ENCODE results near the gene MYO5B.

The MYO5B gene

DNA sequence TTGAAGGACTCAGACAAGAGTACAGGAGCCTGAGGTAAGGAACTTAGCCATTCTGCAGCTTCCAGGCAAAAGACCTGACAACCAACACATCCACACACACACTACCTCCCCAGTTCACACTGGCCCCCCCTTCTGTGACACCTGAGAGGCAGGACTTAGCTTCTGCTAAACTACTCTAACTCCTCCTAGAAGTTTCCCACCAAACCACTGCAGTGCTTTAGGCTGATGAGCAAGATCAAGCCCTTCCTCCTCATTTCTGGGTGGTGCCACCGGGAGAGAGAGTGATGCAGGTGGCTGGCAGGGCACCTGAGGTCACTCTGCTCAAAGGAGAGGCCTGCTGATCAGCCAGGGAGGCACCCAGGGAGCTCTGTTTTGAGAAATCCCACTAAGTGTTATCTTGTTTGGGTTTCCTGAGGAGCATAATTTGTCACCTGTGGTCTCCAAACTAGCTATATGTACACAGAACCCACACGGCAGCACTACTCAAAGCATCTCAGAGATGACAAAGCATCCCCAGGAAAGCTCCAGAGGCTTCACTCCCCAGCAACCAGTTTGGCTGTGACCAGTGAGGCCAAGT lies 188.4 kb downstream of the MYO5B start:
- no peak for DNase-seq

DNA sequence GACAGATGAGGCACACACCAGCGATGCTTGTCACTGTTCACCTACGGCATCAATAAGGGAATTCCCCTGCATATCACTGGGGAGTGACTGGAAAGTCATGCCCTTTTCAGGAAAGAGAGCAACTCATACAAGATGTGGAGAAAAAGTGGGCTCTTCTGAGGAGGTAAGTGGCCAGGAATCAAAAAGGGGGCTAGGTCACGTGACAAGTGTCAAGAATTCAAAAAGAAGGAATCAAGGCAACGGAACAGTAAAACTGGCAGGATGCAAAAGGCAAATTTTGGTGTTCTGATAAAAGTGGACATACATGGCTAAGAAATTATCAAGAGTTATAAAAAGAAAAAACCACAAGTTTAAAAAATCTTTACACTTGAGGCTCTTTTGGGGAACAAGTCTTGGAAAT lies 190.9 kb downstream of the MYO5B start:
- no peak for DNase-seq

DNA sequence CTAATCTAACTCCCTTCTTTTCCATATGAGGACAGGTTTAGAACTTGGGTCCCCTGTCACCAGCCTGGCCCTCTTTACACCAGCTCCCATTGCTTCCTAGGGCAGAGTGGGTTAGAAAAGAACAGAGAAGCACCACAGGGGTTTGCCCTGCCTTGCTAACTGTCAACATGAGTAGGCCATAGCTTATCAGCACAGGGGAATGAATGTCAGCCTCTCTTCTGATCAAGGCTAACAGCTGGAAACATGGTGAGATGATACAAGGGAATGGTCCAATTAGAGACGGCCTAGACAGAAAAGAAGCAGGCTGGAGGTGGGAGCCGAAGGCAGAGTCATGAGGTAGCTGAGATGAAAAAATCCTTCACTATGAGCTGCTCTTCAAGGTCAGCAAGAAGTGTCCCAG lies 192.2 kb downstream of the MYO5B start:
- no peak for DNase-seq

DNA sequence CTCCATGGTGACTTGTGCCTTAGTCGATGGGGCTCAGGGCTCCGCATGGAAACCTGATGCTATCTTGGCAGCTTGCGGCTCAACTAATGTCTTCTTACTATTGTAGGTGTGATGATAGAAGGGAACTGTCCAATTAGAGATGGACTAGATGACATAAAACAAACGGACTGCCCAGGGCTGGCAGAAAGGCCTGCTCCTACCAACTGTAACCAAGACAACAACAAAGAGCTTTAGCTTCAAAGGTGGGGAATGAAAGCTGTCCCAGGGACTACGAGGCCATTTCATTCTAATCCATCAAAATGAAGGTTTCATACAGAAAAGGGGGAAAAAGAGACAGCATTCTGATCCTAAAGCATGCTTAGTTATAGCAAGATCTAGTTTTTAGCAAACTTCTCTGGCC lies 194.7 kb downstream of the MYO5B start:
- DNase-seq = no peak

DNA sequence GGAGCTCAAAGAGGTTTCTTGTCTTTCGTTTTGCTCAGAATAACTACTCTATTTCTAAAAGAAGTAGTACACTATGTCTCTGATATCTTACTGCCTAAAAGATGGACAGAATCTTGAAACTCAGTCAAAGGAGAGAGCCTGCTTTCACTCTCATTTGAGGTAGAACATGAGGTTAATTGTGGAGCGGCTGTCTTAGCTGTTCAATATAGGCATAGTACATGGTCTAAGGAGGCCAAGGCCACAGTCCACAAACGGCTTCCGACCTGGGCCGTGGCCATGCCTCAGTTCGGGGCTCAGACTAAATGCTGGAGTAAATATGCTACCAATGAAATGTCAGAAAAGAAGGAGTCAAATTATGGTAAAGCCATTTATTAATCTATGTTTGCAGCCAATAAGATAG lies 195.8 kb downstream of the MYO5B start:
- no peak for DNase-seq

DNA sequence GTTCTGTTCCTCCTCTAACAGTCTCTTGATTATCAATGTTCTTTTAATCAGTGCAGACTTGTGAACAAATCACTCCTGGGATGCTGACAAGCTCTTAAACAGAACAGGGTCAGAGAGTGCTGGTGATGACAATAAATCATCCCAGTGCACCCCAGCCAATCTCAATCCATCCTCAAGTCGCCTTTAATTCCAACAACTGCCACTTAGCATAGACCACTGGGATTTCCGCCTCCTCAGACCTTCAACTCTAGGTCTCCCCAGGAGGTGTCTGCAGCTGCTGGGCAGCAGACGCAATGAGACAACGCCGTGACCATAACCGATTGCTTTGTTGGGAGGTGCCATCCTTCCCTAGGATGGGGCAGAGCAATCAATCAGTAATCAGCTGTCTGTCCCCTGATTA lies 197.4 kb downstream of the MYO5B start:
- DNase-seq = no peak

DNA sequence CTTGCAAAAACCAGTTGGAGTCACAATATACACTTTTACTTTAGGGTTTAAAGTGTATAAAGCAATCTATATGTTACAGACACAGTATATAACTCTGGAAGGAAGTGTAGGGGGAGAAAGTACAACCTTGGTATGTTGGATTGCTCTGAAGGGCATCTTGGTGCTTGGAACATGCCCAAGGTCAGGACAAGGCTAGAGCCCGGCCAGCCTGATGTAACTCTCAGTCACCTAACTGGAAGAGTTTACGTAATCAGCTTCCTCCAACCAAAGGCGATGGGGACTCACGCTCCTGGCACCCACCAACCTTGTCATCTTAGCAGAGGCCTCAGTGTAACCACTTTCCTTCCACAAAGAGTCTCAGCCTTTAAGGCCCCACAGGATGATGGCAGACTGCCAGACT lies 200.5 kb downstream of the MYO5B start:
- DNase-seq = no peak

DNA sequence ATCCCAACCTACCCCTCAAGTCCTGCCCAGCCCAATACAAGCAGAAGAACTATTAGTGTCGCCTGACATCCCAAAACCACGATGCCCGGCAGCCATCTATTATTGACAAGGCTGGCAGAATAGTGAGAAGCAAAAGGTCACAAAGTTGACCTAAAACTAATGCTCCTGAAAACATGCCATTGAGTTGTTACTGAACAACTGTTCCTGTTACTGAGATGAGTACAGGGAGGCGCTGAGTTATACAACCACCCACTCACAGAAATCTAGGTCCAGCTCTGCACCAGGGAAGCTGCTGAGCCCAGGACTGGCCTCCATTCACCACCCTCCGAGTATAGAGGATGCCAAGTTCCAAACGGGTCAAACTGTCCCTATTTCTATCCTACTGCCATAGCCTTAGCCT lies 201.6 kb downstream of the MYO5B start:
- DNase-seq = no peak

DNA sequence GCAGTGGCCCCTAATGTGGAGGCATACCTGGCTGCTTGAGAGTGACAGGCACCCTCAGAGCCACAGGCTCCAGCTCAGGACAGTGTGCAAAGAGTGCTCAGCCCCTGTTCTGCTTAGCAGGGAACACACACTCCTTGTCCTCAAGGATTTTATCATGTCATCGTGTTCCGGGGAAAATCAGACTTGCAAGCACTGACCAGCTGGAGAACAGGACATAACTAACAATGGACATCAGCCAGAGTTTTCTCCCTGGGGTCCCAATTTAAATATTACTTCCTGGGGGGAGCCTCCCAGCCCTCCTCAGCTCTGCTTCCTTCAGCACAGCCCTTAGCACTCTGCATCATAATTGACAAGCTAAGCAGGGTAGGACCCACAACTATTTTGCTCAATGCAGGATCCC lies 206.2 kb downstream of the MYO5B start:
- no peak for DNase-seq

DNA sequence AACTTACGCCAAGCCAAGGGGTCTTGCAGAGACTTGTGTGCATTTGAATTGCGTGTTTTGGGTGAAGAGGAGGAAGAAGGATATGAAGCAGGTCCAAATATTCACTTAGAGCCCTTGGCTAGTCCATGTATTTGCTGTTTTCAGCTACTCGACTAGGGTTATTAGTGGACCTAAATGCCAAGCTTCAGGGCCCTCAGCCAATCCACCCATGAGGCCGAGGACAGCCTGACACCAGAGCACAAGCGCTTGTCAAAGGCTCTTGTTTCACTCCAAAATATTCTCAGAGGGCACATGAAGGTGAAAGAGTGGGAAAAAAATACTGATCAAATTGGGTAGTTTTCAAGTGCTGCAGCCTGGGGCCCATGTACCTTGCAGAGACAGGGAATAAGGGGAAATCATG lies 206.8 kb downstream of the MYO5B start:
- DNase-seq = no peak

DNA sequence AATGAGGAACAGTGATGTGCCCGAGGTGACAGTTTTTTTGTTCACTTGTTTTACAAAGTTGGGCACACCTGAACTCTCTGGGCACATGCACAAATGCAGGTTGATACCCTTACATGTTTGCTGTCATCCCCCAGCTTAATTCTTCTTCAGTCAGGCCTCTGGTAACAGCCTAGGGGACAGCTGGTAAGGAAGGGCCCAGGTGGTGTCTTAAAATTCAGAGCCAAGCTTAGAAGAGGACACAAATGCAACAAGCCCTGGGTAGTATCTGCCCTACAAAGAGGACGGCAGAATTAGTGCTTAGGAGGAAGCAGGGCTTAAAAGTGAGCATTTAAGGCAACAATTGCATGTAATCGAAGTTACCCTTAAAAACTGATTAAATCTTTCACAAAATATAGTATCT lies 209.7 kb downstream of the MYO5B start:
- DNase-seq = no peak

DNA sequence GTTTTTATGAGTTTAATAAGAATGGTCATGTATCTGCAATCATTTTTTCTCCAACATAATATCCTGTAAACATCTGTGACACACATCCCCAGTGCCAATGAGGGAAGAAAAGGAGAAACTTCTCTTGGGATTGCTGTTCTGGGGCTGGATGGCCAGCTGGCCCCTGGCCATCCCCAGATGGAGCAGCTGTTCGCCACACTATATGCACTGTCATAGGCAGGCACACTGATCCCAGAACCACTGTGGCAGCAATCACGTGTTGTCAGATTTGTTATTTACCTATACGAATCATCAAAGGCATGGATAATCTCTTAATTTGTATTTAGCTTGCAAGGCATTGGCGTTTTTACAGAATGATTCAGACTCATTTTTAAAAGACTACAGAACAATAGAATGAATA lies 214.1 kb downstream of the MYO5B start:
- DNase-seq = peak; percentile 59

DNA sequence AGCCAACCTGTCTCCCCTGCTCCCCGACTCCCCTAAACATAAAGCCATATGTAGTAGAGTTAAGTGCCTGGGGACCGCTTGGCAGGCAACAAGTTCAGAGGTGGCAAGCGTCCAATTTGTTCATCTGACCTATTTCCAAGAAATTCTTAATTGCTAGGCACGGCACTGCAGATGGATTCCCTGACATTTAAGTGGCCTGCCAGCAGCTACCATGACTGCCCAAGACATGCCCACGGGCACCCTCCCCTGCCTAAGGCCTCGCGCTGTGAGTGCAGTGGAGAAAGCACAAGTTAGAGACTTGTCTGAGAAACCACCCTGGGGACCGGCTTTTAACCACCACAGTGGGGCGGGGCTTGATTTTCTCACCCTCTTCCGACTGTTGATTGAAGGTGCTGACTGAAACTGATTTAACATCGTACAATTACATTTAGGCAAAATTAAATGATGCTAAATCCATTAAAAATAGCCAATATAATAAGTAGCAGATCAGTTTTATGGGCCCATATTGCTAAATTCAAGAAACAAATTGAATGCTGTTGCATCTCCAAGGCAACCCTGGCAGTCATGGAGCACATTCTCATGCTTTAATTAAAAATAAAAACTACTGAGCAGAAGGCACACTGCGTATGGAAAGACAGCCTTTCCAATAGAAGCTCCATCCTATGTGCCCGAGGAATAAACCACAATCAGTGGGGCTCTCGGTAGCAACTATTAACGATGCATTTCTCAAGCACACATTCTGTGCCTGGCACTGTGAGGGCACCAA lies 218.0 kb downstream of the MYO5B start:
- no peak for DNase-seq

DNA sequence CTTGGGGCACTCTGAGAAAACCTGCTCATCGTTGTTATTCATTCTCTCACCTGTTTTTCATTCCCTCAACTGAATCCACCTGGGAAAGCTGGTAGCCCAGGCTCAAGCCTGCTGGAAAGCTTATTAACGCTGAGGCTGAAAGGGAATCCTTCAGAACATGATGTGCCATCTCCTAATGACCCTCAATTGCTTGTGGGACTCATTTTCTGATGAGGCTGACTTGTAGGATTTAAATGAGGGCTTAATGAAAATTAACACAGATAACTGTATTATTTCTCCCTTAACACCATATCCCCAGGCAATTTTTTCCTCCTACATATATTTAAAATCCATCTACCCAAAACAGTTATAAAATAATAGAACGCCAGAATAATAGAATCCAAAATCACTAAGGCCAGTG lies 218.9 kb downstream of the MYO5B start:
- no peak for DNase-seq

DNA sequence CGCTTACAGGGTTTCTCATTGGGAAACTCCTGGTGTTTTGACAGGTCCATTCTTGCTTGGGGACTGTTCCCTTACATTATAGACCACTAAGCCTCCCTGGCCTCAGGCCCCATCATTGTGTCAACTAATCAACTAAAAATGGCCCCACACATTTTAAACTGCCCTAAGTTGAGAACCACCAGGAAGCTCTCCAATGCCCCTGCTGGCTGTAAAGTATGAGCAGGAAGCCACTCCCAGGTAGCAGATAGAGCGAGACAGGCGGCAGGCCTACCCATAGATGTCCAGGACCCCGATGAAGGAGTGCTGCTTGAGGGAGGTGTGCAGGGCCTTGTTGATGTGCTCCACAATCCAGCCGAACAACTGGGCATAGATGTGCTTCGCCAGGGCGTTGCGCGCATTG lies 220.9 kb downstream of the MYO5B start:
- no peak for DNase-seq

DNA sequence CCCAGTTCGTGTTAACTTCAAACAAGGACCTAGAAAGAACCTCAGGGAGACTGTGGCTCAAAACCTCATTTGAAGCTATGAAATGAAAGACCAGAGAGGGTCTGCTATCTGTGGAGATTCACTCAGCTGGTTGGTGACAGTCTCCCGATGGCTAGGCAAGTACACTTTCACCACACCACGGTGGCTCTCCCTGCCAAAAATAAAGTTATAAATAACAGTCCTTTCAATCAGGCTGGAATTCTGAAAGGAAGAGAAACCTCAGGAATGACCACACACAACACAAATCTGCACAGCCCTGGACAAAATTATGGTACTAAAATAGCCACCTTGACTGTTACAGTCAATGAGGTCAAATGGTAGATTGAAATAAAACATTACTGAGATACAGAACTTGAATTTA lies 221.4 kb downstream of the MYO5B start:
- DNase-seq = no peak

DNA sequence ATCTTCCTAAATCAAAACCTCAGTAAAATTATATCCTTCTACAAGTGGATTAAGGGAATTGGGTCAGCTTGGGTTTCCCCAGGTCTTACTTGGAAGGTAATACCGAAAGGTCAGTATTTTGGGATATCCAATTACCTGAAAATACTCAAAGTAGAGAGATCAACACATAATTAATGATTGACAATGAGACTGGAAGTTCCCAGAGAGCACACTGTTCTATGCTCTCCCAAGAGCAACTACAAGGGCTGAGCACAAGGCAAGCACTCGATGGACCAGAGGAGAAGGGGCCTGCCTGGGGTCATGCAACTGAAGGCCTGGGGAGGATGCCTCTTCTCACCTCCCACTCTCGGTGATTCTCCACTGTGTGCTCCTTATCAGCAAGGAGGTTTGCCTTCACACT lies 222.4 kb downstream of the MYO5B start:
- DNase-seq = no peak

DNA sequence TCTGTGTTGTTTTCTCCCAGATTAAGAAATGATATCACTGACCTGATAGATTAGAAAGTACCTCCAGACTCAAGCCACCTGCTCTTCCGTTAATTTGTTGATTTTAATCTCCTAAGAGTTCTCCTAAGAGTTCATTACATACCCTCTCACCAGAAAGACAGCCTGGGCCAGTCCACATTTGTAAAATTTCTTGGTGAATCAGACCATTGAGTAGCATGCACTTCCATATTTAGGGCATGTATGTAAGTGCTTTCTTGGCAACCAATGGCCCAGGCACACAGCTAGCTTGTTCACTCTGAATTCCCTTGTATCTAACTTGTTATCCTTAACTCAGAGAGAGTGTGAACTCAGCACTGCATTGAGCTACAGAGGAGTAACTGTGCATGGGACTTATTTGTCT lies 223.5 kb downstream of the MYO5B start:
- no peak for DNase-seq

DNA sequence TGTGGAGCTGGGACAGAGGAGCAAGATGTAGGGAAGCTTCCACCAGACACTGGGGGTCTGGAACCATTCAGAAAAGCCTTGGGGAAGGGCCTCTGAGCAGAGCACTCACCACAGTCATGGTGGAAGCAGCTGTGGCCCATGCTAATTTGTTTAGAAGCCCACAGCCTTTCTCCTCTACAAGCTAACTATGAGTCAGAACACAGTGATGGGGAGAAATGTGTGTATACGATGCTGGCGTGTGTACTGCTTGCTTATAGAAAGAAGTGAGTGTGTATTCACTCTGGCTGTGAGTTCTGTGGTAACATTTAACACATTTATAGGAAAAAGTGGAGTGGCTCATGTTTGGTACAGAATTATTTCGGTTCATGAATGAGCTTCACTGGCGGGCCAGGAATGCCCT lies 224.6 kb downstream of the MYO5B start:
- DNase-seq = no peak

DNA sequence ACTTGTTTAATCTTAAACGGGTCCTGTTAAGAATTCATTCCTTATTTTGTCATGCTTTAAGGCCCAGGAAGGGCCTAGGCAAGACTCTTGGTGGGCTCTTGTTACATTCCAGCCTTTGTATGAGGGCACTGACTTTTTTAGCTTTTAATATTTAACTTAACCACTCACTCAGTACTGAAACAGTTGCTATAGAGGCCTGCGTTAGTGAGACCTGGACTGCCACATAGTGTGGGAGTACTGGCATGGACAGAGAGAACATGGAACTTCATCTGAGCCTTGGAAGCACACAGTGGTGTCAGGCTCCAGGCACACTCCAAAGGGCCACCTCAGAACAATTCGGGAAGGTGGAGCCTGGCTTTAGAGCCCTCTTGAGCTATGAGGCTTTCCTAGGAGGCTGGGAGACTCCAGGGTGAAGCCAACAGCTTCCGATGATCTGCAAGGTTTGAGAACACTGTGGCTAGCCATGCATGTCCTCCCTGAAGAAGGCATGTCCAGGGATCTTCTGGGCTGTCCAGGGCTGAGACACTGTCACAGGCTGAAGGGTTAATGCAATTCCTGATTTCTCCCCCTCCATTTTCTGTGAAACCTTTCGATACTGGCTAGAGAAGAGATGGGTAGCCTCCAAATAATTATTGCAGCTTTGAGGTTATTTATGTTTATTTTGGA lies 226.2 kb downstream of the MYO5B start:
- DNase-seq = no peak

DNA sequence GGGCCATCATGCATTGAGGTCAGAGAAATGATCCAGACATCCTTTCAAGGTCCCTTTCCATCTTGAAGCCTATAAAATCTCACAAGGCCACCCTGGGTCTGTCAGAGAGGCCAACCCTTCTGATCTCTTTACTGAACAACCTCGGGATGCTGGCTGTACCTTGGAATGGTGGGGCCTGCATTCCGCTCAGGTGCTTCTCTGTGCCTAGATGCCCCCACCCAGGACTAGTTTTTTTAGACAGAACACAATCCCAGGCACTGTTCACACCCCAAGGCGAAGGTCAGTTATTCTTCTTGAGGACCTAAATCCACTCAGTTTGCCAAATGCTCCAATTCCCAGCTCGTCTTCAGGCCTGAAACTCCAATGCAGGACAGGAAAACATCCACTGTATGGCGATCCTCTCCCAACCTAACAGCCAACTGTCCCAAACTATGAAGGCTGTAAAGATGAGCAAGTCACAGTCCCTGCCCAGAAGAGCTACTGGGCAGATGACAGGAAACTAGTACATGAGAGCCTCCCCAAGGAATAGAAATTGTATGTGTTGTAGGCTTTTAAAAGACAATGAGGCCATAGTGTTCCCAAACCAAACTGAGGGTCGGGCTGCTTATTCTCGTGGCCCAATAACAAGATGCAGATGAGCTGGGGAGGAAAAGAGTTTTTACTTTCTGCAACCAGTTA lies 227.2 kb downstream of the MYO5B start:
- DNase-seq = peak; percentile 45

DNA sequence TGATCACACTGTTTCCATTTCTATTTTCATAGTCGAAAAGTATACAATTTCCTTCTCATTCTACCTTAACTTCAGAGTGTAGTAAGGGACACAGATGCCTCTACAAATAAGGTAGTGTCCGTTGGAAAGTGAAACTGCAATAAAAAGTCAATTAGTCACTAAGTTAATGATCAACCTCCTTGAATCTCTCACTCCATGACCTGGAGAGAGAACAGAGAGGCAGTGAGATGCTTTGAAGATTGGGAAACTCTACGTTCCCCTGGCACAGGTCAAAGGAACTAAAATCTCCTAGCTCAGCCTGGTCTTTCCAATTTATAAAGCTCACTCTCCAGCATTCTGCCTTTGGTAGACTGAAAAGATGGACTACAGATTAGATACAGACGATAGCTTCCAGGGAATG lies 227.8 kb downstream of the MYO5B start:
- peak; percentile 93 for DNase-seq

DNA sequence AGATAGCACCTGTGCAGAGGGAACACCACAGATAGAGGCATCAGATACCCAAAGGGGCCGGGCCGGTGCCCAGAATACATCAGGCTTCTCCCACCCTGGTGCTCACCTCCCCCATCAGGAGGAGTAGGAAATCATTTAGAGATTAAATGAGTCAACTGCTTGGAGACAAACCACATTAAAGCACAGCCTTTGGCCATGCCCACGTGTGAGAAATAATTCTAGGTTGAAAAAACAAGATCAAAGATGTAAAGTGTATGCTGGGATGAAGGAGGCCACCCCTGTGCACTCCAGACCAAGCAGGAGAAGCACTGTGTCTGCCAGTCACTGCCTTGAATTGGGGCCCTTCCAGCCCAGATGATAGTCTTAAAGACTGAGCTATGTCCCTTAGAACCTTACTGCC lies 228.9 kb downstream of the MYO5B start:
- no peak for DNase-seq

DNA sequence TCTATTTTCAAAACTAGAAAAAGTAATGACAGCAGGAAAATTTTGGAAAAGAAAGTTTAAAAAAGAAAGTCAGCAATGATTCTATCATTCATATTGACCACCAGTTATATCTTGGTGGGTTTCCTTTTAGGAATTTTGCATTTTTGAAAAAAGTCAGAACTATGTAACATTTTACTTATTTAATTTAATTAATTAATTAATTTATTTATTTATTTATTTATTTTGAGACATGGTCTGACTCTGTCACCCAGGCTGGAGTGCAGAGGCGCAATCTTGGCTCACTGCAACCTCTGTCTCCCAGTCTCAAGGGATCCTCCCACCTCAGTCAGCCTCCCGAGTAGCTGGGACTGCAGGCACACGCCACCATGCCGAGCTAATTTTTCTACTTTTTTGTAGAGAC lies 231.7 kb downstream of the MYO5B start:
- DNase-seq = no peak
